Anterior cingulate cortex (tissue), 58 donors: ENCODE data around the gene SRSF6.
A peak's percentile ranks its signal among the peaks of the same experiment; 100 is the strongest.
"Not testable (repeated sequence)": the region's sequence is repeated elsewhere in the genome, so short reads cannot be mapped to it uniquely, and the experiment has no call there.

Source experiments
- DNase-seq, 58 donors: peaks; one replicate each; lab custom pipeline; 2025; lab: John Stamatoyannopoulos, UW

SRSF6 gene

DNA sequence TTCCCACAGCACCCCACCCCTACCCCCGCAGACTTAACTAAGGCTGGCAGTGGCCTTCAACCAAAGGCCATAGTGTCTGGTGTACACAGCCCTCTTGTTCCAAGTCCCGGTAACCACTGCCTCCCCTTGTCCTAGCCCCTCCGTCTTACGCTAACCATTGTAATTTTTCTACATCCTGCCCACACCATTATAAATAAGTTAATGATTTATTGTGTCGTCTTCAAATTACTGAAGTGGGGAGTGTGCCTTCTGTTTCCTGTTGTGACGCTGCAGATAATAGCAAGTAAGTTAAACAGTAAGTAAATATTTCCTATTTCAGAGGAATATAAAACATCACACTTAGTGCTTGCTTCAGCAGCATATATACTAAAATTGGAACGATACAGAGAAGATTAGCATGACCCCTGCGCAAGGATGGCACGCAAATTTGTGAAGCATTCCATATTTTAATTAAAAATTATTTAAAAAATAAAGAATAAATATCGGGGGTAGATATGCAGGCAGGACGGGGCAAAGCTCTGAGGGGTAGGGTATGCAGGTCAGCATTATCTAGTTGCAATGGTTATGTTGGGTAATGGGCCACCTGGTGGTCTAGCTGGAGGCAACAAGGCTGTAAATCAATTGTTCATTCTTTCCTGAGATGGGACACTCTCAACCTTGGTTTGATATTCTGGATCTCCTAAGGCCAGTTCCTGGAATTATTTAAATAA is 15.1 kb downstream of the SRSF6 start:
- DNase-seq, result no peak

- DNase-seq, result no peak
Measured at GRCh38 chr20:43473381-43473704, 15.6 kb downstream of the SRSF6 start.

DNA sequence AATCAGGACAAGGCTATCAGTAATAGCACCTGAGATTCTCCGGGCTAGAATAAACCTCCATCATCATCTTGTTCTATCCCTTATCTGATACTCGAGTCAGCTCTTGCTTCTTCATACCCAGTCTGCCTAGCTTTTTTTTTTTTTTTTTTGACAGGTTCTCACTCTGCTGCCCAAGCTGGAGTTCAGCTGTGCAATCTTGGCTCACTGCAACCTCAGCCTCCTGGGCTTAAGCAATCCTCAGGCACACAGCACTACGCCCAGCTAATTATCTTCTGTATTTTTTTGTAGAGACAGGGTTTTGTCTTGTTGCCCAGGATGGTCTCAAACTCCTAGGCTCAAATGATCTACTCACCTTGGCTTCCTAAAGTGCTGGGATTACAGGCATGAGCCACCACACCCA is 19.5 kb downstream of the SRSF6 start:
- DNase-seq, result no peak

DNA sequence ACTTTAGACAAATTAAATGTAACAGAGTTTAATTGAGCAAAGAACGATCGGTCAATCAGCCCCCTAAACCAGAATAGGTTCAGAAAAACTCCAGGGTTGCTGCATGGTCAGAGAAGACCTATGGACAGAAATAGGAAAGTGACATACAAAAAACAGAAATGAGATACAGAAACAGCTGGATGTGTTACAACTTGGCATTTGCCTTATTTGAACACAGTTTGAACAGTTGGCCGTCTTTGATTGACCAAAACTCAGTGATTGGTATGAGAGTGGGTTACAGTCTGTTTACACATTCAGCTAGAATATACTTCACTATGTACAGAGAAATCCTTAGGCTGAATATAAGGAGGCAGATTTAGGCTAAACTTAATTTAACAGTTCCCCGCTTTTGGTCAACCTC is 19.9 kb downstream of the SRSF6 start:
- no peak for DNase-seq

- no peak for DNase-seq
Measured at GRCh38 chr20:43490038-43490437, 32.3 kb downstream of the SRSF6 start.

GRCh38 chr20:43492101-43492500 is 34.4 kb downstream of the SRSF6 start:
- no peak for DNase-seq

- no peak for DNase-seq
Measured at GRCh38 chr20:43495388-43495787, 37.7 kb downstream of the SRSF6 start.

- DNase-seq, result not testable (repeated sequence)
Measured at GRCh38 chr20:43502021-43502420, 44.3 kb downstream of the SRSF6 start.

DNA sequence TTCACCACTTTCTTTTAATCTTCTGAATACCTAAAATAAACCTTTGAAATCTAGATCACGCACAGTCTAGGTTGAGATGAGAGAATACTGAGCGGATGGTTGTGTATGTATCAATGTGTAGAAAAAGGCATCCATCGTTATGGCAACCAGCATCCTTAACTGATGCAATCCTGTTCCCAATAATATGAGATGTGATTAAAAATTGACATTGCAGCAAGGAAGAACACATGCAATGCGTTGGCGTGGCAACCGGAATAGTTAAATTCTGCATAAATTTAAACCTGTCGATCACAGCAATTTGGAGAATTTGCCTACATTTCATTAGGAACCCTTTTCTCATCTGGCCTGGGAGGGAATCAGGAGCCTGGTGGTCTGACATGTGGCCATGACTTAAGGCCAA is 48.5 kb downstream of the SRSF6 start:
- DNase-seq, result no peak

DNA sequence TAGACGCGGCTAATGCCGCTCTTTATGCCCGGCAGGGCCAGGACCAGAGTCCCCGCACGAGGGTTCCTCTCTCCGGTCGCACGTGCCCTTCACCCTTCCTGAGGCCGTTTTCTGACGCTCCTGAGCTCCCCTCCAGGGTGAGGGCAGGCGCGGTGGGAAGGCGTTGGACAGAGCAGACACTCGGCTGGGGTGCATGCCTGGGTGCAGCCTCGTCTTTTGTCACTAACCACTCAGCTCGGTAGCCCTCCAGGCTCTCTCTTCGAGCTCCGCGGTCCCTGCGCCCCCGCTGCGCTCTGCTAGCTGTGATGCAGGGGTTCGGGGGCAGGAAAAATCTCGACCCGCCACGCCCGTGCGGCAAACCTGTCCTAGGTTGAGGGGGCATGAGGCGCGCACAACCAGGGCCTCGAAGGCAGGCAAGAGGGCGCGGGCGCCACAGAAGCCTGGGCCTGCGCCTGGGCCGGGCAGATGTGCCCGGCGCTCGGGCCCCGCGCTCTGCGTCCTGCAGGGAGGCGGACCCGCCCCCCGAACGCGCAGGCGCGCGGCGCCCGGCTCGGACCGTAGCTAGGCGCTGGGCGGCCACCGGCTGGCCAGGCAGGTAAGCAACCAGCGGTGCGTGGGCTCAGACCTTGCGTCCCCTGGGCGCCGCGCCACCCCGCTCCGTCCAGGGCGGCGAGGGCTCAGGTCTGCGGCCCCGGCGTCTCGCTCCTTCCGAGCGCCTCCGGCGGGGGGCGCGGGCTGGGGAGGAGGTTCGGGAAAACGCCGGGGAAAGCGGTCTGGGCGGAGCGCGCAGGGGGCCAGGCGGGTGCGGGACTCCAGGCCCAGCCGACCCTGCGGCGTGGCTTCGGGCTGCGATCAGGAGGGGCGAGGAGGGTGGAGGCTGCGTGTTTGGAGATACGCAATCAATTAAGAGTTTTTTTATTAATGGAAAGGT is 49.7 kb downstream of the SRSF6 start, which contains the start of gene L3MBTL1:
Gene L3MBTL1 (plus strand): TSS at position 548 of the 931 bp plus-strand sequence. CDS start 5,807 bp downstream, outside the sequence.
- DNase-seq, result peak in 25 of 58 donors; percentile 1 to 52 (median 23)

GRCh38 chr20:43508106-43508505 is 50.4 kb downstream of the SRSF6 start:
- DNase-seq, result no peak

GRCh38 chr20:43508604-43509040 is 50.9 kb downstream of the SRSF6 start:
- no peak for DNase-seq

DNA sequence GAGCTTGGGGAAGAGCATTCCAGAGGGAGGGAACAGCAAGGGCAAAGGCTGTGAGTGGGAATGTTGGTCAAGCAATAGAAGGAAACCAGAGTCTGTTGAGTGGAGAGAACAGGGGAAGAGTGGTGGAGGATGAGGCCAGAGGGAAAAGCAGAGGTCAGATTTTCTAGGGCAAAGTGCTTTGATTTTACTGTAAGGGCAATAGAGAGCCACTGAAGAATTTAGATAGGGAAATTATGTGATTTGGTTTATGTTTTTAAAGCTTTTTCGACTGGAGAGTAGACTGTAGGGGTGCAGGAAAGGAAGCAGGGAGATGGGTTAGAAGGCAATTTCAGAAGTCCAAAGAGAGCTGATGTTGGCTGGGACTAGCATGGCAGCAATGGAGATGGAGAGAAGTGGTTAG is 54.2 kb downstream of the SRSF6 start:
- no peak for DNase-seq

DNA sequence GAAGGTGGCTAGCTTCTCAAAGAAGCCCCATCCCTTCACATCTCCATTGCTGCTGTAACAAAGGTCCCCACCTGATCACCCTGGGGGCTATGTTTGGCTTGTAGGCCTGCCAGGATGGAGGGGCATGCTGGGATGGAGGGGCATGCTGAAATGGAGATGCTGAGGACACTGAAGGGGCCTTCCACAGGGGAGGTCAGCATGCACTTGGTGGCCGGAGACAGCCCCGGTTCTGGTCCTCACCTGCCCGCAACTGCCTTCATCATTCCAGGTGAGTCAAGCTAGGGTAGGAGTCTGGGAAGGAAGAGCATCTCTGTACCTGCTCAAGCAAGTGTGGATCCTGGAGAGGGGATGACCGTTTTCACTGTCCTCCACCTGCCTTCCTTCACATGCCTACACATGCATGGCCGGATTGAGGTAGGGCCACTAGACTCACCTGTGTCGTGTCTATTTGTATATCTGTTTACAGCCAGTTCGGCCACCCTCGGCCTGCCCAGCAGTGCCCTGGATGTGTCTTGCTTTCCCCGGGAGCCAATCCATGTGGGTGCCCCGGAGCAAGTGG is 55.8 kb downstream of the SRSF6 start:
- no peak for DNase-seq
